GM23338 (cell line): ENCODE results near the gene OR6N1. TPM values are rescaled to one million over a fixed set of nuclear protein-coding genes. Genes with fewer than 3 reads are reported as not detected.

Experiments
- ATAC-seq: fragments of 200-7000 bp; cut with Tn5 transposase; 3 replicates; pipeline ENCODE4 v1.9.1; 2020
- DNase-seq: peaks from one replicate; pipeline ENCODE4 v3.0.0-alpha.2; 2015; ENCODE audit warnings: low spot score
- H2AFZ ChIP-seq: fragments of 200-600 bp; sonication (generic); 2 replicates; pipeline ENCODE4 v1.8.0; 2016; ENCODE audit warnings: antibody characterized with exemption, mild to moderate bottlenecking, moderate library complexity
- H3F3A ChIP-seq: fragments of 200-600 bp; sonication (generic); replicated peaks from 2 replicates; pipeline ENCODE4 v1.8.0; 2017; ENCODE audit warnings: antibody characterized with exemption, mixed run types, low read depth
- H3K27ac ChIP-seq: fragments of 200-600 bp; sonication (generic); 2 replicates; pipeline ENCODE4 v1.6.1; 2016; ENCODE audit warnings: low read depth
- H3K27me3 ChIP-seq: fragments of 200-600 bp; sonication (generic); 2 replicates; pipeline ENCODE4 v1.8.0; 2016; ENCODE audit warnings: mild to moderate bottlenecking, mixed run types, moderate library complexity; ENCODE audit not compliant: insufficient read depth
- H3K36me3 ChIP-seq: fragments of 200-600 bp; sonication (generic); 2 replicates; pipeline ENCODE4 v1.8.0; 2016; ENCODE audit warnings: mild to moderate bottlenecking; ENCODE audit not compliant: insufficient read depth
- H3K4me1 ChIP-seq: fragments of 200-600 bp; sonication (generic); 2 replicates; pipeline ENCODE4 v1.8.0; 2016; ENCODE audit warnings: mild to moderate bottlenecking, moderate library complexity; ENCODE audit not compliant: insufficient read depth
- H3K4me2 ChIP-seq: fragments of 200-600 bp; sonication (generic); 2 replicates; pipeline ENCODE4 v1.7.1; 2017; ENCODE audit warnings: mixed run types
- H3K4me3 ChIP-seq: fragments of 200-600 bp; sonication (generic); 2 replicates; pipeline ENCODE4 v1.6.1; 2016; ENCODE audit warnings: mixed run types
- H3K79me2 ChIP-seq: fragments of 200-600 bp; sonication (generic); replicated peaks from 2 replicates; pipeline ENCODE4 v1.8.0; 2017; ENCODE audit warnings: mild to moderate bottlenecking; ENCODE audit not compliant: insufficient read depth
- H3K9me2 ChIP-seq: fragments of 200-600 bp; sonication (generic); 2 replicates; pipeline ENCODE4 v1.8.0; 2017; ENCODE audit not compliant: insufficient read depth
- H4K20me1 ChIP-seq: fragments of 200-600 bp; sonication (generic); replicated peaks from 2 replicates; pipeline ENCODE4 v1.8.0; 2017; ENCODE audit warnings: mild to moderate bottlenecking; ENCODE audit not compliant: insufficient read depth
- H3K27ac Mint-ChIP-seq: 2 replicates; pipeline ENCODE4 v1.8.0; 2020; ENCODE audit warnings: inconsistent platforms, mild to moderate bottlenecking, moderate library complexity, mixed read lengths
- H3K27me3 Mint-ChIP-seq: 3 replicates; pipeline ENCODE4 v1.8.0; 2022; ENCODE audit warnings: low read depth, mild to moderate bottlenecking, moderate library complexity, mixed read lengths, inconsistent platforms; ENCODE audit not compliant: insufficient read depth, poor library complexity
- H3K36me3 Mint-ChIP-seq: 3 replicates; pipeline ENCODE4 v1.8.0; 2021; ENCODE audit warnings: low read depth, mild to moderate bottlenecking, inconsistent platforms, moderate library complexity, mixed read lengths
- H3K4me1 Mint-ChIP-seq: 3 replicates; pipeline ENCODE4 v1.8.0; 2020; ENCODE audit warnings: mild to moderate bottlenecking, inconsistent platforms, mixed read lengths
- H3K4me3 Mint-ChIP-seq: 3 replicates; pipeline ENCODE4 v1.8.0; 2021; ENCODE audit warnings: moderate library complexity, mild to moderate bottlenecking, inconsistent platforms, mixed read lengths
- H3K9me3 Mint-ChIP-seq: 3 replicates; pipeline ENCODE4 v1.8.0; 2020; ENCODE audit warnings: moderate library complexity, mild to moderate bottlenecking, inconsistent platforms, mixed read lengths
- CREB1 ChIP-seq: fragments of 250-450 bp; sonication (Bioruptor Pico); IDR thresholded peaks from 2 replicates; pipeline ENCODE4 v1.5.0; 2020; ENCODE audit warnings: low read depth, mild to moderate bottlenecking, moderate library complexity
- EZH2 ChIP-seq: fragments of 200-600 bp; sonication (generic); IDR thresholded peaks from one replicate; pipeline ENCODE4 v1.8.0; 2017; ENCODE audit warnings: antibody characterized with exemption, mild to moderate bottlenecking, low read depth; ENCODE audit not compliant: unreplicated experiment
- EZH2phosphoT487 ChIP-seq: fragments of 200-600 bp; sonication (generic); IDR thresholded peaks from one replicate; pipeline ENCODE4 v1.8.1; 2018; ENCODE audit warnings: antibody characterized with exemption; ENCODE audit not compliant: unreplicated experiment
- JUNB ChIP-seq: IDR thresholded peaks from one replicate; pipeline ENCODE4 v1.6.1; 2016; ENCODE audit warnings: antibody characterized with exemption; ENCODE audit not compliant: unreplicated experiment
- NANOG ChIP-seq: IDR thresholded peaks from 2 replicates; pipeline ENCODE4 v1.6.1; 2016; ENCODE audit warnings: antibody characterized with exemption, borderline replicate concordance
- POLR2AphosphoS5 ChIP-seq: IDR thresholded peaks from 2 replicates; pipeline ENCODE4 v1.6.1; 2016; ENCODE audit warnings: antibody characterized with exemption, low read depth
- STAT1 ChIP-seq: IDR thresholded peaks from one replicate; pipeline ENCODE4 v1.6.1; 2016; ENCODE audit warnings: antibody characterized with exemption; ENCODE audit not compliant: unreplicated experiment
- ZNF331 ChIP-seq: fragments of 250-450 bp; sonication (Bioruptor Pico); IDR thresholded peaks from 2 replicates; pipeline ENCODE4 v1.5.0; 2020; ENCODE audit warnings: low read depth, mild to moderate bottlenecking, moderate library complexity
- polyA plus RNA-seq: library from polyadenylated mRNA; unstranded; fragments of >200 nt; fragmentation: Nextera tagmentation; extraction: Ambion mirVana; gene quantifications from 2 replicates; pipeline ENCODE4 v1.2.1, GENCODE V29; 2016
- total RNA-seq: library from RNA; depleted of rRNA; stranded (reverse); fragments of >200 nt; shearing (Covaris generic); gene quantifications from 2 replicates; pipeline ENCODE4 v1.2.3, GENCODE V29; 2014
- TF ChIP-seq, protein P1 (sequence below): IDR thresholded peaks from 2 replicates; pipeline ENCODE4 v1.6.1; 2016; ENCODE audit warnings: antibody characterized with exemption
- TF ChIP-seq, protein P2 (sequence below), 2 experiments: fragments of 200-600 bp in 1 of 2; sonication (generic) in 1 of 2; conservative IDR thresholded peaks; 2 replicates each; pipeline versions ENCODE4 v1.5.1 to v1.6.1; 2016 to 2017; ENCODE audit warnings: antibody characterized with exemption in 2 of 2, low read depth in 2 of 2, mild to moderate bottlenecking in 2 of 2, moderate library complexity in 1 of 2
- TF ChIP-seq, protein P3 (sequence below): IDR thresholded peaks from one replicate; pipeline ENCODE4 v1.6.1; 2018; ENCODE audit warnings: antibody characterized with exemption; ENCODE audit not compliant: unreplicated experiment

The OR6N1 gene
- total and polyA plus RNA-seq, 2 experiments from 2014 or later = not detected

DNA sequence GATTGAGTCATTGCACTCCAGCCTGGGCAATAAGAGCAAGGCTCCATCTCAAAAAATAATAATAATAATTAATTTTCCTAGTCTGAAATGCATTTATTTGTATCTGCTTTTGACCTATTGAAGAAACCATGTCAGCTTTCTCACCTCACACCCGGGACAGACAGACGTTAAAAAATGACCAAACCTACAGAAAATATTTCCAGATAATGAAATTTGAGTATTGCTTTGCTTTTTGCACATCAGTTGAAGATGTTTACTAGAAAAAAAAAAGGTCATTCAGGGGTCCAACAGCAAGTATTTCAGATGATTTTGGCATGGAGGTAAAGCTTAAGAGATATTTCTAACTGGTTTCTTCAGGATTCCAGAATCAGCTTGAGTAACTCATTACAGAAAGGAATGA is 17.6 kb downstream of the OR6N1 start, which contains the start of gene OR6K6 (continued):
- no peak for TF ChIP-seq ZNF331 (CRISPR knock-in tag)
- no peak for TF ChIP-seq CREB1 (CRISPR knock-in tag)
- TF ChIP-seq STAT1 = no peak
- TF ChIP-seq POLR2AphosphoS5 = no peak
- TF ChIP-seq NANOG = no peak
- TF ChIP-seq, protein P1, sequence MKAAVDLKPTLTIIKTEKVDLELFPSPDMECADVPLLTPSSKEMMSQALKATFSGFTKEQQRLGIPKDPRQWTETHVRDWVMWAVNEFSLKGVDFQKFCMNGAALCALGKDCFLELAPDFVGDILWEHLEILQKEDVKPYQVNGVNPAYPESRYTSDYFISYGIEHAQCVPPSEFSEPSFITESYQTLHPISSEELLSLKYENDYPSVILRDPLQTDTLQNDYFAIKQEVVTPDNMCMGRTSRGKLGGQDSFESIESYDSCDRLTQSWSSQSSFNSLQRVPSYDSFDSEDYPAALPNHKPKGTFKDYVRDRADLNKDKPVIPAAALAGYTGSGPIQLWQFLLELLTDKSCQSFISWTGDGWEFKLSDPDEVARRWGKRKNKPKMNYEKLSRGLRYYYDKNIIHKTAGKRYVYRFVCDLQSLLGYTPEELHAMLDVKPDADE = no peak
- TF ChIP-seq, protein P2, sequence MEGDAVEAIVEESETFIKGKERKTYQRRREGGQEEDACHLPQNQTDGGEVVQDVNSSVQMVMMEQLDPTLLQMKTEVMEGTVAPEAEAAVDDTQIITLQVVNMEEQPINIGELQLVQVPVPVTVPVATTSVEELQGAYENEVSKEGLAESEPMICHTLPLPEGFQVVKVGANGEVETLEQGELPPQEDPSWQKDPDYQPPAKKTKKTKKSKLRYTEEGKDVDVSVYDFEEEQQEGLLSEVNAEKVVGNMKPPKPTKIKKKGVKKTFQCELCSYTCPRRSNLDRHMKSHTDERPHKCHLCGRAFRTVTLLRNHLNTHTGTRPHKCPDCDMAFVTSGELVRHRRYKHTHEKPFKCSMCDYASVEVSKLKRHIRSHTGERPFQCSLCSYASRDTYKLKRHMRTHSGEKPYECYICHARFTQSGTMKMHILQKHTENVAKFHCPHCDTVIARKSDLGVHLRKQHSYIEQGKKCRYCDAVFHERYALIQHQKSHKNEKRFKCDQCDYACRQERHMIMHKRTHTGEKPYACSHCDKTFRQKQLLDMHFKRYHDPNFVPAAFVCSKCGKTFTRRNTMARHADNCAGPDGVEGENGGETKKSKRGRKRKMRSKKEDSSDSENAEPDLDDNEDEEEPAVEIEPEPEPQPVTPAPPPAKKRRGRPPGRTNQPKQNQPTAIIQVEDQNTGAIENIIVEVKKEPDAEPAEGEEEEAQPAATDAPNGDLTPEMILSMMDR (conservative IDR thresholded peaks at IDR 0.05; ENCODE audit: low read depth in 2 of 2) = no peak
- TF ChIP-seq, protein P3, sequence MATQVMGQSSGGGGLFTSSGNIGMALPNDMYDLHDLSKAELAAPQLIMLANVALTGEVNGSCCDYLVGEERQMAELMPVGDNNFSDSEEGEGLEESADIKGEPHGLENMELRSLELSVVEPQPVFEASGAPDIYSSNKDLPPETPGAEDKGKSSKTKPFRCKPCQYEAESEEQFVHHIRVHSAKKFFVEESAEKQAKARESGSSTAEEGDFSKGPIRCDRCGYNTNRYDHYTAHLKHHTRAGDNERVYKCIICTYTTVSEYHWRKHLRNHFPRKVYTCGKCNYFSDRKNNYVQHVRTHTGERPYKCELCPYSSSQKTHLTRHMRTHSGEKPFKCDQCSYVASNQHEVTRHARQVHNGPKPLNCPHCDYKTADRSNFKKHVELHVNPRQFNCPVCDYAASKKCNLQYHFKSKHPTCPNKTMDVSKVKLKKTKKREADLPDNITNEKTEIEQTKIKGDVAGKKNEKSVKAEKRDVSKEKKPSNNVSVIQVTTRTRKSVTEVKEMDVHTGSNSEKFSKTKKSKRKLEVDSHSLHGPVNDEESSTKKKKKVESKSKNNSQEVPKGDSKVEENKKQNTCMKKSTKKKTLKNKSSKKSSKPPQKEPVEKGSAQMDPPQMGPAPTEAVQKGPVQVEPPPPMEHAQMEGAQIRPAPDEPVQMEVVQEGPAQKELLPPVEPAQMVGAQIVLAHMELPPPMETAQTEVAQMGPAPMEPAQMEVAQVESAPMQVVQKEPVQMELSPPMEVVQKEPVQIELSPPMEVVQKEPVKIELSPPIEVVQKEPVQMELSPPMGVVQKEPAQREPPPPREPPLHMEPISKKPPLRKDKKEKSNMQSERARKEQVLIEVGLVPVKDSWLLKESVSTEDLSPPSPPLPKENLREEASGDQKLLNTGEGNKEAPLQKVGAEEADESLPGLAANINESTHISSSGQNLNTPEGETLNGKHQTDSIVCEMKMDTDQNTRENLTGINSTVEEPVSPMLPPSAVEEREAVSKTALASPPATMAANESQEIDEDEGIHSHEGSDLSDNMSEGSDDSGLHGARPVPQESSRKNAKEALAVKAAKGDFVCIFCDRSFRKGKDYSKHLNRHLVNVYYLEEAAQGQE = no peak
- TF ChIP-seq EZH2phosphoT487 = no peak
- no peak for TF ChIP-seq JUNB

DNA sequence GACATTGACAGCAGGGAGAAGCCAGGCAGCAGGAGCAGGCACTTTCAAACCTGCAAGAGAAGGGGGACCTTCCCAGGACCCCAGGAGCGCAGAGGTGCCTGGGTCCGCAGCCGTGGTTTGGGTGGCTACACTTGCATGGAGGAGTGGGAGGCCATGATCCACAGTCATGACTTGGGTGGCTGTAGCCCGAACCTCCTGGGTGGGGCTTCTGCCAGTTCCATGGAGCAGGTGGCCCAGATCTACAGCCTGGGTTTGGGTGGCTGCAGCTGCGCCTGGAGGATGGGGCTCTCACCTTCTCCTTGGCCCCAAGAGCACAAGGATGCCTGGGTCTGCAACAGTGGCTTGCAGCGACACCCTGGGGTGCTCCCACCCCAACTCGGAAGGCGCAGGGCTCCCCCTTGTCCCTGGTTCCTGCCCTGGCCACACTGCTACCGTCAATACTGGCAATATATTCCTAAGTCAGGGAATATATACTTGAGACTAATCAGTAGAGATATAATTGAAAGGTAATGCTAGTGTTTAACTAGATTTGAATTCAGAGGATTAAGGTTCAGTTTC is 19.8 kb downstream of the OR6N1 start:
- Histone ChIP-seq H3F3A (no peaks in the 10 kb centered on the region), H2AFZ (no peak overlapping the region)
- no peak overlapping the region for H3K4me3 Mint-ChIP-seq

More for the DNA sequence above, 19.8 kb downstream of the OR6N1 start:
- ATAC-seq = no peak
- no peaks in the 10 kb centered on the region for H3K36me3 Mint-ChIP-seq
- Histone ChIP-seq H3K9me2 (no peaks in the 10 kb centered on the region), H3K36me3 (no peaks in the 10 kb centered on the region), H3K4me2 (no peak overlapping the region), H3K27ac (no peak overlapping the region), H3K79me2 (no peaks in the 10 kb centered on the region), H3K4me1 (no peaks in the 10 kb centered on the region), H3K27me3 (no peaks in the 10 kb centered on the region), H3K4me3 (no peak overlapping the region), H4K20me1 (no peaks in the 10 kb centered on the region)
- H3K9me3 Mint-ChIP-seq = peaks cover 3% of the 10 kb centered on the region; the same call in 1 of the 3 replicates
- H3K27ac Mint-ChIP-seq = no peak overlapping the region
- no peaks in the 10 kb centered on the region for H3K27me3 Mint-ChIP-seq
- no peak for TF ChIP-seq ZNF331 (CRISPR knock-in tag)
- TF ChIP-seq JUNB = no peak
- TF ChIP-seq, protein P1 = no peak
- TF ChIP-seq POLR2AphosphoS5 = no peak
- TF ChIP-seq, protein P3 = no peak
- TF ChIP-seq STAT1 = no peak
- TF ChIP-seq EZH2 = no peak
- no peak for TF ChIP-seq CREB1 (CRISPR knock-in tag)
- H3K4me1 Mint-ChIP-seq = no peaks in the 10 kb centered on the region
- no peak for DNase-seq
